GM12878 (cell line): Measurements from ENCODE around the gene ZNF618.

Experiments
- EP300 ChIP-seq, 2 experiments: fragments of 150-350 bp in 1 of 2; IDR thresholded peaks; 2 replicates each; pipeline ENCODE4 v1.6.1; 2011 to 2012; ENCODE audit warnings: low read depth in 2 of 2, low read length in 2 of 2, borderline replicate concordance in 1 of 2, improper control_type of control experiment in 1 of 2, inconsistent platforms in 1 of 2; ENCODE audit not compliant: control insufficient read depth in 1 of 2
- EZH2 ChIP-seq: IDR thresholded peaks from 2 replicates; pipeline ENCODE4 v1.6.1; 2012; ENCODE audit warnings: low read depth, mild to moderate bottlenecking, control low read depth, inconsistent platforms, low read length, borderline replicate concordance; ENCODE audit not compliant: control insufficient read depth
- FOXK2 ChIP-seq: fragments of 450-650 bp; IDR thresholded peaks from 2 replicates; pipeline ENCODE4 v1.6.1; 2017; ENCODE audit warnings: mild to moderate bottlenecking, moderate library complexity
- KDM1A ChIP-seq: fragments of 200-600 bp; sonication (generic); IDR thresholded peaks from 2 replicates; pipeline ENCODE4 v1.6.1; 2016; ENCODE audit warnings: borderline replicate concordance
- POLR2A ChIP-seq: IDR thresholded peaks from 2 replicates; pipeline ENCODE4 v1.6.1; 2011; ENCODE audit warnings: low read depth, mild to moderate bottlenecking, low read length
- POLR2AphosphoS5 ChIP-seq: IDR thresholded peaks from 2 replicates; pipeline ENCODE4 v1.6.1; 2011; ENCODE audit warnings: mild to moderate bottlenecking, low read length, inconsistent platforms
- RBBP5 ChIP-seq: fragments of 200-600 bp; sonication (generic); conservative IDR thresholded peaks from 2 replicates; pipeline ENCODE4 v1.6.1; 2016
- RCOR1 ChIP-seq: conservative IDR thresholded peaks from 2 replicates; pipeline ENCODE4 v1.6.1; 2012; ENCODE audit warnings: low read depth, low read length, improper control_type of control experiment
- SP1 ChIP-seq: IDR thresholded peaks from one replicate; pipeline ENCODE4 v1.6.1; 2011; ENCODE audit warnings: low read depth, low read length
- SPI1 ChIP-seq: IDR thresholded peaks from 2 replicates; pipeline ENCODE4 v1.6.1; 2011; ENCODE audit warnings: low read depth, mild to moderate bottlenecking, low read length, moderate library complexity, borderline replicate concordance; ENCODE audit not compliant: insufficient read depth
- YY1 ChIP-seq: IDR thresholded peaks from 2 replicates; pipeline ENCODE4 v1.6.1; 2011; ENCODE audit warnings: low read depth, mild to moderate bottlenecking, low read length
- TF ChIP-seq, protein P1 (sequence below), 3 experiments: IDR thresholded peaks in 2 of 3; conservative IDR thresholded peaks in 1 of 3; 2 replicates each; pipeline ENCODE4 v1.5.1; 2011; ENCODE audit warnings: low read depth in 3 of 3, low read length in 3 of 3, mild to moderate bottlenecking in 3 of 3, control low read depth in 2 of 3, moderate library complexity in 2 of 3, inconsistent platforms in 1 of 3, mixed read lengths in 1 of 3; ENCODE audit not compliant: control insufficient read depth in 2 of 3, insufficient read depth in 1 of 3; ENCODE audit errors: extremely low read depth in 1 of 3
- TF ChIP-seq, protein P2 (sequence below): IDR thresholded peaks from 2 replicates; pipeline ENCODE4 v1.6.1; 2011; ENCODE audit warnings: low read depth, mild to moderate bottlenecking, low read length, moderate library complexity, borderline replicate concordance; ENCODE audit errors: extremely low read depth
- TF ChIP-seq, protein P3 (sequence below): IDR thresholded peaks from 2 replicates; pipeline ENCODE4 v1.6.1; 2012; ENCODE audit warnings: low read length, inconsistent platforms

DNA sequence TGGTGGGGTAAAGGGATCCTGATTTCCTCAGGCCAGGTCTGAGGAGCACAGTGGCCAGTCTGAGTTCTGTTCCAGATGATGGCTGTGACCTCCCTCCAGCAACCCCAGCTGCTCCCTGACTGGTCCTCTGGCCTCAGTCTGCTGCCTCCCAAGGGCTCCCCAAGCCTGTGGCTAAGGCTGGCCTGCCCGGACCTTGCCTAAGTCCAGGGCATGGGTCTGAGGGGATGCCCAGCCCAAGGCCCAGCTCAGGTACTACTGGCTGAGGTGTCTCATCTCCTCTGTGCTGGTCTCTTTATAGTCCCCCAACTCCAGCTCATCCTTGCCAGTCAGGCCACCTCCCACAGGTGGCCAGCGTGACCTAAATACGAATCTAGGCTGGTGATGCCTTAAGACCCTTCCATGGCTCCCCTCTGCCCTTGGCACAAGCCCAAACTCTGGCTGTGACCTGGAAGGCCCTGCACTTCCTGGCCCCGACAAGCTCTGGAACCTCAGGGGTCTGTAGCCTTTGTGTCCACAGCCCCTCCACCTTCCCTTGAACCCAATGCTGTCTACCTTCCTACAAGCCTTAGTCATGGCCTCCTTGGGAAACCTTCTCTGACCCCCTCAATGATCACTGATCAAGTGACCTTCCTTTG, 213.2 kb downstream of the ZNF618 start:
- TF ChIP-seq SP1 (no peak), RCOR1 (no peak), YY1 (no peak), POLR2AphosphoS5 (no peak), EZH2 (no peak), EP300 (IDR thresholded peaks at IDR 0.05; ENCODE audit: borderline replicate concordance in 1 of 2, control insufficient read depth in 1 of 2, low read depth in 2 of 2, low read length in 2 of 2) (no peak), SPI1 (no peak), RBBP5 (no peak), POLR2A (no peak), KDM1A (no peak), FOXK2 (no peak)
- TF ChIP-seq, protein P1, sequence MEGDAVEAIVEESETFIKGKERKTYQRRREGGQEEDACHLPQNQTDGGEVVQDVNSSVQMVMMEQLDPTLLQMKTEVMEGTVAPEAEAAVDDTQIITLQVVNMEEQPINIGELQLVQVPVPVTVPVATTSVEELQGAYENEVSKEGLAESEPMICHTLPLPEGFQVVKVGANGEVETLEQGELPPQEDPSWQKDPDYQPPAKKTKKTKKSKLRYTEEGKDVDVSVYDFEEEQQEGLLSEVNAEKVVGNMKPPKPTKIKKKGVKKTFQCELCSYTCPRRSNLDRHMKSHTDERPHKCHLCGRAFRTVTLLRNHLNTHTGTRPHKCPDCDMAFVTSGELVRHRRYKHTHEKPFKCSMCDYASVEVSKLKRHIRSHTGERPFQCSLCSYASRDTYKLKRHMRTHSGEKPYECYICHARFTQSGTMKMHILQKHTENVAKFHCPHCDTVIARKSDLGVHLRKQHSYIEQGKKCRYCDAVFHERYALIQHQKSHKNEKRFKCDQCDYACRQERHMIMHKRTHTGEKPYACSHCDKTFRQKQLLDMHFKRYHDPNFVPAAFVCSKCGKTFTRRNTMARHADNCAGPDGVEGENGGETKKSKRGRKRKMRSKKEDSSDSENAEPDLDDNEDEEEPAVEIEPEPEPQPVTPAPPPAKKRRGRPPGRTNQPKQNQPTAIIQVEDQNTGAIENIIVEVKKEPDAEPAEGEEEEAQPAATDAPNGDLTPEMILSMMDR (IDR thresholded peaks at IDR 0.05 in 2 of 3, conservative IDR thresholded peaks at IDR 0.05 in 1 of 3; ENCODE audit: control insufficient read depth in 2 of 3, extremely low read depth in 1 of 3, insufficient read depth in 1 of 3, low read depth in 3 of 3, low read length in 3 of 3): no peak
- TF ChIP-seq, protein P2, sequence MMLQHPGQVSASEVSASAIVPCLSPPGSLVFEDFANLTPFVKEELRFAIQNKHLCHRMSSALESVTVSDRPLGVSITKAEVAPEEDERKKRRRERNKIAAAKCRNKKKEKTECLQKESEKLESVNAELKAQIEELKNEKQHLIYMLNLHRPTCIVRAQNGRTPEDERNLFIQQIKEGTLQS: no peak
- TF ChIP-seq, protein P3, sequence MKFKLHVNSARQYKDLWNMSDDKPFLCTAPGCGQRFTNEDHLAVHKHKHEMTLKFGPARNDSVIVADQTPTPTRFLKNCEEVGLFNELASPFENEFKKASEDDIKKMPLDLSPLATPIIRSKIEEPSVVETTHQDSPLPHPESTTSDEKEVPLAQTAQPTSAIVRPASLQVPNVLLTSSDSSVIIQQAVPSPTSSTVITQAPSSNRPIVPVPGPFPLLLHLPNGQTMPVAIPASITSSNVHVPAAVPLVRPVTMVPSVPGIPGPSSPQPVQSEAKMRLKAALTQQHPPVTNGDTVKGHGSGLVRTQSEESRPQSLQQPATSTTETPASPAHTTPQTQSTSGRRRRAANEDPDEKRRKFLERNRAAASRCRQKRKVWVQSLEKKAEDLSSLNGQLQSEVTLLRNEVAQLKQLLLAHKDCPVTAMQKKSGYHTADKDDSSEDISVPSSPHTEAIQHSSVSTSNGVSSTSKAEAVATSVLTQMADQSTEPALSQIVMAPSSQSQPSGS: no peak
